GM18870 (cell line): Measurements from ENCODE around the gene SSC5D.
"Not testable (repeated sequence)": the region's sequence is repeated elsewhere in the genome, so short reads cannot be mapped to it uniquely, and the experiment has no call there.

Experiments used
- ATAC-seq: cut with Tn5 transposase; IDR thresholded peaks from one replicate; pipeline ENCODE4 v1.9.1; 2021; ENCODE audit warnings: moderate library complexity; ENCODE audit not compliant: unreplicated experiment

The SSC5D gene

DNA sequence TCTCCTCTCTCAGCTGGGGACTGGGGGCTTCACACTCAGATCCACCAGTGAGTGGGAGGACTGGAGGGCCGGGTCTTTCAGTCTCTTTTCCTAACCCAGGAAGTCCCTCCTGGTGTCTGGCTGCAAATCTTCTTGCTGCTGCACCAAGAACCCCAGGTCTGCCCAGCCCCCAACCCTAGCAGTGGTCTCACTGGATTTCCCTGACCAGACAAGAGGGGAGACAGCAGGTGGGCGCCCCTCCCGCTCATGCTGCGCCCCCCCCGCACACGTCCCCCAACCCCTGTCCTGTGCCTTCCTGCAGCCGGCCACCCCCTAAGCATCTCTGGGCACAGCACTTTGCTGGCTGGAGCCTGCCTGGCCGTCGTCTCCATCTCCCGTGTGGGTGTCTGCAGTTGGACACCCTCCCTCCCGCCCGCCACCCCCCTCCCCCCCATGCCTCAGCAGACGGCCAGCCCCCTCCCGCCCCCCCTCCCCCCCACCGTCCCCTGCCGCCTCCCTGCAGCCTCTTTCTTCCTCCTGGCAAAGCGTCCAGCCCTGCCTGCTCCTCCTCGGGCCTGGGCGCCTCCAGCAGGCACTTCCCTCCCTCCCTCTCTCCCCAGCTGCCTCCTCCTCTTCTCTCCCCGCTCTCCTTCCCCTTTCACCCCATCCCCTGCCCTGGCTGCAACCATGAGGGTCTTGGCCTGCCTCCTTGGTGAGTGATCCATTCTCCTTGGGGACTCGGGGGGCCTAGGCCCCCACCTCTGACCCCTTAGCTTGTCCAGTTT, at the start of gene SSC5D:
SSC5D (plus strand) TSS at position 513 of the 764 bp plus-strand sequence; CDS start at position 667, 154 bp downstream.
- no peak for ATAC-seq

DNA sequence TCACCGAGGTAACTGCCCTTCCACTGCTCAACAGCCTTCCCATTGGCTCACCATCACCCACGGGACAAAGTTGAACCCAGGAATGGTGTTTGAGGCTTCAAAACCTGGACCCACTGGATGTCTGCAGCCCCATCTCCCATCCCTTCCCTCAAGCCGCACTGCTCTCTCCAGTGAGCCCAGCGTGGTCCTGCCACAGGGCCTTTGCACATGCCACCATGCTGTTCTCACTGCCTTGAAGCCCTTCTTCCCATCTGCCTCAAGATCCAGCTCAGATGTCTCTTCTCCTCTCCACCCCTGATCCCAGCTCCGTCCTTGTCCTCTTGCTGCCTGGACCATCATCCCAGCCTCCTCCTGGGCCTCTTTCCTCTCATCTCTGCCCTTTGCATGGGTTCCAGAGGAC, 49.2 kb upstream of the SSC5D start:
- no peak for ATAC-seq

DNA sequence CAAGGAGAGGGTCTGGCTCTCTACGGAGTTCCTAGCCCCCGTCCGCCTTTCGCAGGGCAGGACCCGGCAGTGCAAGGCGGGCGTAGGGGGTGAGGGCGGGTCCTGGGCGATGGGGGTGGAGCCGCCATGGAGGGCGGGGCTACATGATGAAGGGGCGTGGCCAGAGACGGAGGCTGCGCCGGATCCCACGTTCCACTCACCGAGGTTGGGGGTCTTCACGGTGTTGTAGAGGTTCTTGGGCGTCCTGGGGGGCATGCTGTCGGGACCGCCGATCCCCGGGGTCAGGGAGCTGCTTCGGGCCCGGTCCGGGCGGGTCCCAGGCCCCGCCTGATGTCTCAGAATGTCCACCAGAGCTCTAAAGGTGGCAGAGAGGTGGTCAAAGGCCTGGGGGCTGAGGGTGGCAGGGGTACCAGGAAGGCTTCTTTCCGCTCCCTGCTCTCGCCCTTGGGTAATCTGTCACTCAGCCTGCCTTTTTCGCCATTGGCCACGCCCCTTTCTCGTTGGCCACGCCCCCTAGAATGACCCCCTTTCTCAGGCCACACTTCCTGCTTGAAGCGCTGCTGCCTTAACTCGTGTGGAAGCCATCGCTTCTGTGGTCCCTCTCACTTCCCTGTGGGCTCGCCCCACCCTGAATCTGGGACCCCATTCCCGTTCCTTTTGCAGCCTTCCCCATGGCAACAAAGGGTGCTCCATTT, 47.7 kb upstream of the SSC5D start:
- ATAC-seq: no peak

DNA sequence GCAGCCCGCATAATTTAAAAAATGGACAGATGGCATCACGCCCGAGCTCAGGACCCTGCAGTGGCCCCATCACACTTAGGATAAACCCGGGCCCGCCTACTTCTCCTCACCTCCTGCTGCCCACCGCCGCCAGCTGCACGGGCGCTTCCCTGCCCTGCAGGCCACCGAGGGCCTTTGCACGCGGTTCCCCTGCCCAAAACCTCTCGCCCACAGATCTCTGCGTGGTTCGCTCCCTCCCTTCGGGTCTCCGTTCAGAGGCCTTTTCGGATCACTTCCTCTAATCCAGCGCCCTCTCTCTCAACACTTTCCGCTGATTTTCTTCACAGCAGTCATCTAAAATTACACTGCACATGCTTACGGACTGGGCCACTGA, 46.9 kb upstream of the SSC5D start:
- ATAC-seq: no peak

DNA sequence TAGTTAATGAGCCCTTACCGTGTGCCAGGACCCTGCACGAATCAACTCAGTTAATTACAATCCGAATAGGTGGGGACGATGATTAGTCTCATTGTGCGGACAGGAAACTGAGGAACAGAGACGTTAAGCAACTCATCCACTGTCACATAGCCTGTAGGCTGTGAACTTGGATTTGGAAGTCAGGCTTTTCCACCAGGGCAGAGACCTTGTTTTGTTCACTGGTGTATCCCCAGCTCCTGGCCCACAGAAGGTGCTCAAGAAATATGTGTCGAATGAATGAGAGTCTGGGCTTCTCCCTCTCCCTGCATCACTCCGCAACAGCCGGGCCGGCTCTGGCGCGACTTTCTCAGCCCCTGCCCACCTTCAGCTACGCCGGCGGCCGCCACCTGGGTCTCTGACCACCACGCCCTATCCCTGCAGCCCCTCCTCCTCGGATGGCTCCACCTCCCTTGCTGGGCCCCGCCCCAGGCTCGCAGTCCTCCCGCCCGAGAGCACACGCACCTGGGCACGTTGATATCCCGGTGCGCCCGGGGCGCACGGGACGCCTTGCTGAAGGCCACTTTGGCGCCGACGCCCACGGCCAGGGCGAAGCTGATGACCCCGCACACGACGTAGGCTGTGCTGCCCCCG, 46.4 kb upstream of the SSC5D start:
- no peak for ATAC-seq

DNA sequence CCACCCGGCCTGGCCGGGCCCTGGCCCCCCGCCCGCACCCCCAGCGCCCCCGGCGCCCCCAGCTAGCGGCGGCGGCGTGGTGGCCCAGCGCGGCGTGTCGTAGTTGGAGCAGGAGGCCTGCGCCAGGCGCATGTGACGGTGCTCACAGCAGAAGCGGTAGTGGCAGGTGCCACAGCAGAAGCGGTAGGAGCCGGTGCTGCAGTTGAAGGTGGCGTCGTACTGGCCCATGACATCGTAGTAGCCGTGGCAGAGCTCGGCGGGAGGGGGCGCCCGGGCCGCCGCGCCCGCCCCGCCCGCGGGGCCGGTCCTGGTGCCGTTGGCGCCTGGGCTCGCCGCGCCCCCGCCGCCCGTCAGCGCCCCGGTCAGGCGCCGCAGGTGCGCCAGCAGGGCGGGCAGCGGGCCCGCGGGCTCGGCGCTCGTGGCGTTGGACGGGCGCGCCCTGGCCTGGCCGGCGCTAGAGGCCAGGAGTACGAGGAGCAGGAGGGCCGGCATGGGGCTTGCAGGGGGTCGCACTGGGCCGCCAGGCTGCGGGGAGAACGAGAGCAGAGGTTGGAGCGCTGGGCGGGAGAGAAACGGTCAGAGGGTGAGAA, 45.8 kb upstream of the SSC5D start:
- ATAC-seq: no peak

DNA sequence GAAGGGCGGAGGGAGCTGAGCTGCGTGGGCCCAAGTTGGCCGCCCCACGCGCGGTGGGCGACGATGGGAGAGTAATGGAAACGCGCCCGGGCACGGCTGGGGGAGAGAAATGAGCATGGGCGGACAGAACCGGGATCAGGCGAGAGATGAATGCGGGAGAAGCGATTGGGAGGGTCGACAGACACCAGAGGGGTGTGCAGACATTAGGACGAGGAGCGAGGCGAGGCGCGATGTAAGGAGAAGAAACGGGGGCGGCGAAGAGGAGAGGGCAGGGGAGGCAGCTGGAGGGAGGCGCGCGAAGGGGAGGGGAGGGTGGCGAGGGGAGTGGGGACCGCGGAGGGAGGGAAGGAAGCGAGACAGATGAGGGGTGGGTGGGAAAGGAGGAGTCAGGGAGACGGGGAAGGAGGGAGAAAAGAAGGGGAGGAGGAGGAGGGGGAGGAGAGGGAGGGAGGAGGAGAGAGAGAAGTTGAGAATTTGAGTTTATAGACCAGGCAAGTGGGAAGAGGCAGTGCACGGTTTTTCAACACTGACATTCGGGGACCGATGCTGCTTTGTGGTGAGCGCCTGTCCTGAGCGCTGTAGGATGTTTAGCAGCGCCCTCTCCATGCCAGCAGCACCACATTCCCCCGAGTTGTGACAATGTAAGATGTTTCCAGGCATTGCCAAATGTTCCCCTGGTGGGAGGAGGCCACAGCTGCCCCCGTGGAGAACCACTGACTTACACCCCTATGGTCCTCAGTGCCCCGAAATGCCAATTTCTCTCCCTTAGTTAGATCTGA, 45.0 kb upstream of the SSC5D start, which contains the start of gene SHISA7:
SHISA7 (minus strand) TSS at position 256 of the 779 bp plus-strand sequence. CDS start 437 bp downstream, outside the sequence.
- ATAC-seq: no peak

DNA sequence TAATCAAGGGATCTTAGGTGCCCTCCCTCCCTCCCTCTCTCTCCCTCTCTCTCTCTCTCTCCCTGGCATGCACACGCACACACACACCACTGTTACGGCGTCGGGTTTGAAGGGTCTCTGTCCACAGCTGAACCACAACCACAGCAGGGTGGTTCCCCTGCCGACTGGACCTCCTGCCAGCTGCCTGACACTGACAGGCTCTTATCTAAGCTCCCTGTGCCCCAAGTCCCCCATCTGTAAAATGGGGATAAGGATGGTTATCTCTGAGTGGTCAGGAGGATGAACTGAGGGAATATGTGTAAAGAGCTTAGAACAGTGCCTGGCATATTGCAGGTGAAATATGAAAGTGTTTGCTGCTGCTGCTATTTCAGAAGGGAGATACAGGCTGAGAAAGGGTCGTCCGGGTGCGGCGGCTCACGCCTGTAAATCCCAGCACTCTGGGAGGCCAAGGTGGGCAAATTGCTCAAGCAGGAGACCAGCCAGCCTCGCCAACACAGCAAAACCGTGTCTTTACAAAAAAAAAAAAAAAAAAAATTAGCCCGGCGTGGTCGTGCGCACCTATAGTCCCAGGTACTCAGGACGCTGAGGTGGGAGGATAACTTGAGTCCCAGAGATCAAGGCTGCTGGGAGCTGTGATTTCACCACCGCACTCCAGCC, 44.3 kb upstream of the SSC5D start:
- ATAC-seq: no peak

DNA sequence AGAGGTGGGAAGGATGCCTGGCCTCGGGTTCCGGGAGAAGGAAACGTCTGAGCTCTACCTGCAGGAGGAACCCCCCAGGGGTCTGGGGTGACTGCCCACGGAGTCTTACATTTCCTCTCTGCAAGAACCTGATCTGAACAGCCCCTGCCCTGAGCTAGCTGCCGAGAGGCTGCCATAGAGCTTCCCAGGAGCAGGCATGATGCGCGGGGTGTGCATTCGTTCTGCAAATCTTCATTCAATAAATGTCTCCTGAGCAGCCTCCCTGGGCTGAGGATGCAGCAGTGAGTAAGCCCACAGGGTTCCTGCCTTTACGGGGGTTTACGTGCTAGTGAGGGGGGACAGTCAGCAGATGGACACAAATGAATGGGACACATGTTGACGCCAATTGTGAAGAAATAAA, 43.6 kb upstream of the SSC5D start:
- no peak for ATAC-seq

DNA sequence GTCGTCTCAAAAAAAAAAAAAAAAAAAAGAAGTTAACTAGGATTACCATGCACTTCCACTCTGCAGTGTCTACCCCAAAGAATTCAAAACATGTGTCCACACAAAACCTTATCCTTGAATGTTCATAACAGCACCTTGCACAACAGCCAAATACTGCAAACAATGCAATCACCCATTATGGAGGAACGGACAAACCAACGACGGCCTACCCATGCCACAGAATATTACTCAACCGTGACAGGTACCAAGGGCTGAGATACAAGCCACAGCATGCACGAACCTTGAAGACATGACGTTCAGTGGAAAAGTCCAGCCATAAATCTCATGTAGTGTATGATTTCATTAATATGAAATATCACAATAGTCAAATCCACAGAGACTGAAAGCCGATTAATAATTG, 42.2 kb upstream of the SSC5D start:
- no peak for ATAC-seq

DNA sequence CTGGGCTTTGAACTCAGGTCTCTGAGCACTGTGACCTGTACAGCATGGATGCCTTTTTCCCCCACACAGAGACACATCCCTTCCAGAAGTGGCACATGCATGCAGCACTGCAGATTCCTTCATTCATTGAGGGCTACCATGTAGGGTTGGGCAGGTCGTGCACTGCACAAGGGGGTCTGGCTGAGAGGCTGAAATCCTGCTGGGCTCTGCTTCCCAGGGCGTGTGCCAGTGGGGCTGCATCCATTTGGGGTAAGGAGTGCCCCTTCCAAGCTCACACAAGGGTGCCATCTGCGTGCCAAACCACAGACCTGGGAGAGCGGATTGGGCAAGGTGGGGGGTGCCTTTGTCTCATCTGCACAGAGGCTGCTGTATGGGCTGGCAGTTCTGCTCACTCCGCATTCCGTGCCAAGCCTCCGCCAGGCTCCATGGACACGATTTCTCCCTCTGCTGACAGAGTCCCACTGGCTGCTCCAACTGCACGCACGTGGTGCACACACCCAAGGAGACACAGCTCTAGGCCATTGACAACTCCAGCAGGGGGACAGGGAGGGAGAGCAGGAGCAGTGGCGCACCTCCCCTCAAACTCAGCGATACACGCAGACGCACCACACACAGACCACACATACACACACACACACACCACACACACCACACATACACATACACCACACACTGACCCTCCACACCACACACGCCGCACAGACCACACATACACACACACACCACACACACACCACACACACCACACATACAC, 40.6 kb upstream of the SSC5D start:
- no peak for ATAC-seq

DNA sequence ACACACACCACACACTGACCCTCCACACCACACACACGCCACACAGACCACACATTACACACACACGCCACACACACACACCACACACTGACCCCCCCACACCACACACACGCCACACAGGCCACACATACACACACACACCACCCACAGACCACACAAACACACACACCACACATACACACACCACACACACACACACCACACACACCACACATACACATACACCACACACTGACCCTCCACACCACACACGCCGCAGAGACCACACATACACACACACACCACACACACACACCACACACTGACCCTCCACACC, 40.1 kb upstream of the SSC5D start:
- not testable (repeated sequence) for ATAC-seq

DNA sequence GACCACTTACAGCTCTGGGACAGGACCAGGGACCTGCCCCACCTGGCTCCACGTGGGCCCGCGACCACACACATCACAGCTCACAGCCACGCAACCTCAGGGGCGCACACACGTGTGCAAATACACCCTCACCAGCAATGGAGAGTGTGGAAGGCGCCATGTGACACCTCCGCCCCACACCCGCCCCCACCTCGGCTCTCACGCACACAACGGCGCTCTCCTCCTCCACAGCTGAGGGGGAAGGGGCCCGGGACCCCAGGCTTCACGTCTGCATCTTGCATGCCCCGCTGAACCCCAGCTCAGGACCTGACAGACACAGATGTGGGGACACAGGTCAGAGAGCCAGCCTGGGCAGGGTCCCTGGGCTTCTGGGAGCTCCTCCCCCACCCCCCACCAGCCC, 38.8 kb upstream of the SSC5D start:
- no peak for ATAC-seq

DNA sequence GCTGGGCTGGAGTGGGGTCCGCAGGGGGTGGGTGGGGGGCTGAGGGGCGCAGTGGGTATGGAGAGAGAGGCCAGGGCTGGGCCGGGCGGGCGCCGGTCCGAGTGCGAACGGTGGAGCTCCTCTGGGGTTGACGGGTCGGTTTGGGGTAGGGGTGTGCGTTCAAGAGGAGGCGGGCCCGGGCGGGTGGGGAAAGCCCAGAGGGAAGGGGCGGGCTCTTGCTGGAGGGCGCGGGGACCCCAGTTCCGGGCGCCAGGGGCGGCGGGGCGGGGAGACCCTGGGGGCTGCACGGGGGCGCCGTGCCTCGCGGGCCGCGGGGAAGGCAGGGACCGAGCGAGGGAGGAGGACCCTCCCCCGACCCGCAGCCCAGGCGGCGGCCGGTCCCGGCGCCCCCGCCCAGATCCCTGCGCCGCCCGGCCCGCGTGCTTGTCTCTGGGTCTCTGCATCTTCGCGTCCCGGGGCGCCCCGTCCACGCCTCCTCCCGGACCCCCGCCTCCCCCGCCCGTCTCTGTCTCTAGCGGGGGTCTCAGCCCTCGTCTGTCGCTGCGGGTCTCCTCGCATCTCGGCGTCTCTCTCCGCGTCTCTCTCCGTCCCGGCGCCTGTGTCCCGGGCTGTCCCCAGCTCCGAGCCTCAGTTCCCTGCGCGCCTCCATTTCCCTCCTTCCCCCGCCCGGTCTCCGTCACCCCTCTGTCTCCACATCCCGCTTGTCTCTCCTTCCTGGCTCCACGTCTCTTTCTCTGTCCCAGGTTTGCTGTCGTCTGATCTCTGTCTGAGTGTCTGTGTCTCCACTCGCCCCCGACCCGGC, 36.9 kb upstream of the SSC5D start:
- no peak for ATAC-seq

DNA sequence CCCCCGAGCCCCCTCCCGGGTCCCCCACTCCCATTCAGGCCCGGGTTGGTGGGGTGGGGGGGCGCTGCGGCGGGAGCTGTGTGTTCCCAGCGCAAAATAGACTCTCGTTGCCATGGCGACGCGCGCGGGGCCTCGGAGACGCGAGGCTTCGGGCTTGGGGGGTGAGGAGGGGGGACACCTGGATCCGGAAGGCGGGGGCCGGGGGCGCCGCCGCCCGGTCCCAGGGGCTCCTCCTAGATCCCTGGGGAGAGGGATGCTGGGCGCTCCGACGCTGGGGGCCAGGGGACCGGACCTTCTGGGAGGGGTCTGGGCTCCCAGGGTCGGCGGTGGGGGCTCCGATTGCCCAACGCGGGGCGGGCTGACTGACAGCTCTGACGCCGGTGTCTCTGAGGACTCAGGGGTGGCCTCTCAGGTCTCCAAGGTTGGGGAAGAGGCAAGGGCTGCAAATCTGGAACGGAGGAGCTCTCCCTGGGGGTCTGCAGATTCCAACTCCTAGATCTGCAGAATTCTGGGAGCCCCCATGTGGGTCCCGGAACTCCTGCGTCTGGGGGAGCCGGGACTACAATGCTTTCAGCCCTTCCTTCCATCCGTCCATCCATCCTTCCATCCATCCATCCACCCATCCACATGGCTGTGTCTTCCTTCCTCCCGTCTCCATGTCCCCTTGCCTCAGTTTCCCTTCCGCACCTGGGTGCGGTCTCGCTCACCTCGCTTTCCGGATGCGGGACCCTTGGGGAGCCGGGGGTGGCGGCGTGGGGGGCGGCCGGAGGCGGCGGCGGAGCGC, 36.1 kb upstream of the SSC5D start:
- ATAC-seq: no peak

DNA sequence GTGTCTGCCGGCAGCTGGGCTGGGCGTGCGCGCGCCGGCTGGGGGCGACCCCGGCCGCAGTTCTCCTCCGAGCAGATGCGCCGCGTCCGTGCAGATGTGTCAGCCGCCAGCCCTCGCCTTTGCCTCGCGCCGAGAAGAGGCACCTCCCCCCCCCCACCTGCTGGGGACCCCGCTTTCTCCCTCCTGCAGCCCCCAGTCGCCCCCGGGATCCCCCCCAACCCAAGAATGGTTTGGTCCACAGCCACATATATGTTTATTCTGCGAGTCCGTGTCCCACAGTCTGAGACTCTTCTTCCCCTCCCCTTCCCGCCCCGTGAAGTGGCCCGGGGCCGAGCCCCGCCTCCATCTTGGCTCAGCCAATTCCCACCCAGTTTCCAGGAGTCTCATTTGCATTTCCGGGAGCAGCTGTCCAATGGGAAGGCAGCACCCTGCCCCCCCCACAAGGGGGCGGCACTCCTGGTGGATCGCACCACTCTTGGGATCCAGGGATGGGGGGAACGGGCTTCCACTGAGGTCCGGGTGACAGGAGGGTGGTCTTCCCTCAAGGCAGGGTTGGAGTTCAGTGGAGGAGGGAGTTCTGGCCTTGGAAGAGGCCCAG, 35.4 kb upstream of the SSC5D start:
- no peak for ATAC-seq

DNA sequence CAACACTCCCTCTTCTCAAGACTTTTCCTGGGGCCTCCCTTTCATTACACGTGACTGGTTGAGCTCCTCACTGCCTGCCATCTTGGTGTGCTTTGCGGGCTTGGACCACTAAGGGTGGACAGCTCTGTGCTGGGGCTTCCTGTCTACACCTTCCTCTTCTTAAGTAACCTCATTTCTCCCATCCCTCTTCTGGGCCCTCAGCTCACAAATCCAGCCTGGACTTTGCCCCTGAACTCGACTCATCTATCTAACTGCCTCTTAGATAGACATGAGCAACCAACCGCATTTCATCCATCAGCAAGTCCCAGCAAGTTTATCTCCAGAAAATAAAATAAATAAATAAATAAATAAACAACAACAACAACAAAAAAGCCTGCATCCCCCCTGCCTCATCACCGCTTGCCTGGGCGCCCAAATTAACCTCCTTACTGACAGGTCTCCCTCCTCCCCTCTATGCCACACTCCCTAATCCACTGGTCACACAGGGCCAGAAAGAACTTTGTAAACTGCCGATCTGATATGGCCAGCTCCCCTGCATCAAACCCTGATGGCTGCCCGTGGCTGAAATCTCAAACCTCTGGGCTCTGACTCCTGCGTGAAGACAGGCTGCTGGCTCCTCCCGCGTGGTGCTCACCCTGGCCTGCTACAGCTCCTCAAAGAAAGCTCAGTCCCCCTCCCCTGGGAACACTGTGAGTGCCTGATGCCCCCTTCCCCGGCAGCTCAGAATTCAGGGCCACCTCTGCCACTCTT, 34.5 kb upstream of the SSC5D start:
- no peak for ATAC-seq
